ENCODE data around the gene ACAP3. TPM values are rescaled to one million over a fixed set of nuclear protein-coding genes. Genes with fewer than 3 reads are reported as not detected.

The ACAP3 gene
- total RNA-seq, 3 donors from 2014 or later: 19.7 to 33.4 (median 26.9) TPM

DNA sequence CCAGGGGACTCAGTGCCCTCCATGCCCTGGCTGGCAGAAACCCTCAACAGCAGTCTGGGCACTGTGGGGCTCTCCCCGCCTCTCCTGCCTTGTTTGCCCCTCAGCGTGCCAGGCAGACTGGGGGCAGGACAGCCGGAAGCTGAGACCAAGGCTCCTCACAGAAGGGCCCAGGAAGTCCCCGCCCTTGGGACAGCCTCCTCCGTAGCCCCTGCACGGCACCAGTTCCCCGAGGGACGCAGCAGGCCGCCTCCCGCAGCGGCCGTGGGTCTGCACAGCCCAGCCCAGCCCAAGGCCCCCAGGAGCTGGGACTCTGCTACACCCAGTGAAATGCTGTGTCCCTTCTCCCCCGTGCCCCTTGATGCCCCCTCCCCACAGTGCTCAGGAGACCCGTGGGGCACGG lies 20.5 kb upstream of the ACAP3 start:
- TF ChIP-seq, protein P1, sequence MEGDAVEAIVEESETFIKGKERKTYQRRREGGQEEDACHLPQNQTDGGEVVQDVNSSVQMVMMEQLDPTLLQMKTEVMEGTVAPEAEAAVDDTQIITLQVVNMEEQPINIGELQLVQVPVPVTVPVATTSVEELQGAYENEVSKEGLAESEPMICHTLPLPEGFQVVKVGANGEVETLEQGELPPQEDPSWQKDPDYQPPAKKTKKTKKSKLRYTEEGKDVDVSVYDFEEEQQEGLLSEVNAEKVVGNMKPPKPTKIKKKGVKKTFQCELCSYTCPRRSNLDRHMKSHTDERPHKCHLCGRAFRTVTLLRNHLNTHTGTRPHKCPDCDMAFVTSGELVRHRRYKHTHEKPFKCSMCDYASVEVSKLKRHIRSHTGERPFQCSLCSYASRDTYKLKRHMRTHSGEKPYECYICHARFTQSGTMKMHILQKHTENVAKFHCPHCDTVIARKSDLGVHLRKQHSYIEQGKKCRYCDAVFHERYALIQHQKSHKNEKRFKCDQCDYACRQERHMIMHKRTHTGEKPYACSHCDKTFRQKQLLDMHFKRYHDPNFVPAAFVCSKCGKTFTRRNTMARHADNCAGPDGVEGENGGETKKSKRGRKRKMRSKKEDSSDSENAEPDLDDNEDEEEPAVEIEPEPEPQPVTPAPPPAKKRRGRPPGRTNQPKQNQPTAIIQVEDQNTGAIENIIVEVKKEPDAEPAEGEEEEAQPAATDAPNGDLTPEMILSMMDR (IDR thresholded peaks at IDR 0.05): no peak
- DNase-seq (ENCODE audit: low spot score in 2 of 2): no peak
- Histone ChIP-seq H3K4me1 (peaks cover 21% of the 10 kb centered on the region in 2 donors), H3K9me3 (no peaks in the 10 kb centered on the region), H3K4me3 (no peak overlapping the region), H3K27me3 (no peaks in the 10 kb centered on the region), H3K36me3 (no peaks in the 10 kb centered on the region), H3K27ac (no peak overlapping the region)
- intact Hi-C loops (cut with DNase I; ENCODE audit: low total_unique reads): no loop called here

GRCh38 chr1:1327291-1327690 lies 19.6 kb upstream of the ACAP3 start:
- Histone ChIP-seq H3K27me3 (no peaks in the 10 kb centered on the region), H3K4me1 (peaks cover 13 to 19% of the 10 kb centered on the region in 2 donors), H3K36me3 (no peaks in the 10 kb centered on the region), H3K4me3 (no peak overlapping the region), H3K27ac (no peak overlapping the region), H3K9me3 (no peaks in the 10 kb centered on the region)
- no peak for DNase-seq (ENCODE audit: low spot score in 2 of 2)
- intact Hi-C loops (cut with DNase I; ENCODE audit: low total_unique reads): no loop called here
- TF ChIP-seq POLR2AphosphoS5 (IDR thresholded peaks at IDR 0.05) (no peak), POLR2A (IDR thresholded peaks at IDR 0.05) (no peak)
- TF ChIP-seq, protein P1 (IDR thresholded peaks at IDR 0.05): no peak

DNA sequence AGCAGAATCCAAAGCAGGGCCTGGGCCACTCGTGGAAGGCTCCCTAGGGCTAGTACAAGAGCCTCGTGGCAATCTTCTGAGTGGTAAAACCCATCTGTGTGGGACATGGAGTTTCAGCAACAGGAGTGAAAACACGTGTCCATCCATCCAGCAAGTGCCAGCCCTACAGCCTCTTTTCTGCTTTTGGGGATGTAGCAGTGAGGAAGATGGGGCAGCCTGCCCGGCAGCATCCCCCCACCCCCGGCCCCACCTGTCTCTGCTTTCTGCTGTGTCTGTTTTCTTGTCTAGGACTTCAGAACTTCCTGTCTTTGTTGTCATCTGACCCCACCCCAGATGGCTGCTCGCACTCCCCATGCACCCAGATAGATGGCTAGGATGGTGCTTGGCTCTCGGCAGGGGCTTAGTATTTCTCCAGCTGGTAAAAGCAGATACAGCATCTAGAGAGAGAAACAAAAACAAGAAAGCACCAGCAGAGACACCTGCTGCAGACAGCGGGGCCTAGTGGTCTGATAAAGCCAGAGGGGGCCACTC lies 18.4 kb upstream of the ACAP3 start:
- no peak for DNase-seq (ENCODE audit: low spot score in 2 of 2)
- TF ChIP-seq, protein P1 (IDR thresholded peaks at IDR 0.05): no peak
- no peak for TF ChIP-seq POLR2A (IDR thresholded peaks at IDR 0.05)
- no peak for TF ChIP-seq POLR2AphosphoS5 (IDR thresholded peaks at IDR 0.05)
- no peaks in the 10 kb centered on the region for H3K27me3 ChIP-seq
- H3K36me3 ChIP-seq: no peaks in the 10 kb centered on the region
- intact Hi-C loops (cut with DNase I; ENCODE audit: low total_unique reads): no loop called here
- H3K9me3 ChIP-seq: no peaks in the 10 kb centered on the region
- H3K4me3 ChIP-seq: peak overlapping the region; percentile 96 to 100 (median 98)
- H3K4me1 ChIP-seq: peaks cover 10 to 17% of the 10 kb centered on the region in 2 donors
- H3K27ac ChIP-seq: peak overlapping the region; percentile 91 to 93

DNA sequence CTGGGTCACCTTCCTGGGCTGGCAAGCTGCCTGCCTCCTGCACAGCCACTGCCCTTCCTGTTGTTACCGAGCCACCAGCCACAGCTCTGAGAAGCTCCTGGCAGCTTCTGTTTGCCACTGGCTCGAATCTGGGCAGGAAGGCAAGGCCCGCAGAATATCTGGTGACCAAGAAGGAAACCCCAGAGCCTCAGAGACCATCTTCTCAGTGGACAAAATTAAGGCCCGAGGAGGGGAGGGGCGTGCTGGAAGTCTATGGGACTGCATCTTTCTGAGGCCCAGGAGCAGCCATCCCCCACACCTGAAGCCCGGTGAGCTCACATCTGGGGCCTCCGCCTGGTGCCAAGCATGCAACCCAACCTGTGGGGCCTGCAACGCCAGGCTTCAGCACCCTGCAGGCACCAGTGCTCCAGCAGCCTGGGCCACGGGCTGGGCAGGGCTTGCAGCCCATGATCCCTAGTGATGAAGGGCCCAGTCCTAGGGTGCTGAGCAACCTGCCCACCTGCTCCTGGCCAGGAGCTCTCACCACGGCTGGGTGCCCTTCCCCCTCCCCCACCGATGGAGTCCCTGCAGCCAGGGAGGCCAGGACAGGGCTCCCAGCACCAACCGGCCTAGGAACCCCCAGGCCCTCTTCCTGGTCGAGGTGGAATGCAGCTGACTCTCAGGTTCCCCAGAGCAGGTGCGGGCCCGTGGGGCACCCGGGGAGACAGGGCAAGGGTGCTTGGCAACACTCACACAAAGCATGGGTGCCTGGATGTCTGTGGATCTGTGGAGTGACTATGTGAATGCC lies 17.8 kb upstream of the ACAP3 start:
- DNase-seq (ENCODE audit: low spot score in 2 of 2): peak; percentile 59 to 69
- H3K4me3 ChIP-seq: peak overlapping the region; percentile 96 to 100 (median 98)
- peak overlapping the region; percentile 91 to 93 for H3K27ac ChIP-seq
- no peaks in the 10 kb centered on the region for H3K36me3 ChIP-seq
- intact Hi-C loops (cut with DNase I; ENCODE audit: low total_unique reads): loop anchor here (1.0 kb wide), 1 partner anchor 26 kb away; no protein-coding TSS in a partner anchor
- peaks cover 10 to 17% of the 10 kb centered on the region in 2 donors for H3K4me1 ChIP-seq
- no peaks in the 10 kb centered on the region for H3K9me3 ChIP-seq
- TF ChIP-seq, protein P1 (IDR thresholded peaks at IDR 0.05): no peak
- TF ChIP-seq POLR2A (IDR thresholded peaks at IDR 0.05): no peak
- TF ChIP-seq POLR2AphosphoS5 (IDR thresholded peaks at IDR 0.05): no peak
- H3K27me3 ChIP-seq: no peaks in the 10 kb centered on the region

All from breast epithelium (tissue), 4 donors.